HUES64 (cell line): Measurements from ENCODE around the gene CDH4.

ENCODE experiments used
- H3K27ac ChIP-seq: 2 replicates; pipeline ENCODE4 v1.7.0; 2013; ENCODE audit warnings: low read depth, low read length, inconsistent platforms
- H3K27me3 ChIP-seq: 2 replicates; pipeline ENCODE4 v1.6.1; 2013; ENCODE audit warnings: mild to moderate bottlenecking, low read length; ENCODE audit not compliant: insufficient read depth
- H3K36me3 ChIP-seq: 2 replicates; pipeline ENCODE4 v1.6.1; 2013; ENCODE audit warnings: mild to moderate bottlenecking, low read length; ENCODE audit not compliant: insufficient read depth
- H3K4me1 ChIP-seq: 2 replicates; pipeline ENCODE4 v1.6.1; 2013; ENCODE audit warnings: mild to moderate bottlenecking, low read length, moderate library complexity; ENCODE audit not compliant: insufficient read depth
- H3K4me3 ChIP-seq: 2 replicates; pipeline ENCODE4 v1.5.1; 2013; ENCODE audit warnings: mild to moderate bottlenecking, low read length, moderate library complexity
- H3K9ac ChIP-seq: 2 replicates; pipeline ENCODE4 v1.6.1; 2013; ENCODE audit warnings: mild to moderate bottlenecking, low read depth, low read length
- H3K9me3 ChIP-seq: 2 replicates; pipeline ENCODE4 v1.6.1; 2013; ENCODE audit warnings: low read depth, low read length; ENCODE audit not compliant: insufficient read depth
- WGBS: fragments of 150-250, 120-280 bp; methylation state at CpG from one replicate; pipeline ENCODE4 v1.1.7; 2013; ENCODE audit warnings: missing lambda C conversion rate; 5-methylcytosine and 5-hydroxymethylcytosine counted together

The CDH4 gene

GRCh38 chr20:61544910-61545889 is 293.1 kb downstream of the CDH4 start:
- Histone ChIP-seq H3K27ac (no peak overlapping the region), H3K4me1 (no peaks in the 10 kb centered on the region), H3K36me3 (no peaks in the 10 kb centered on the region), H3K27me3 (peaks cover 6% of the 10 kb centered on the region; the same call in 1 of the 2 replicates), H3K4me3 (no peak overlapping the region), H3K9ac (no peak overlapping the region), H3K9me3 (no peaks in the 10 kb centered on the region)
- WGBS, result 94% methylated on average over 35 of the region's 35 CpGs

GRCh38 chr20:61546641-61547040 is 294.6 kb downstream of the CDH4 start:
- H3K27me3 ChIP-seq, result peaks cover 6% of the 10 kb centered on the region; the same call in 1 of the 2 replicates

GRCh38 chr20:61548069-61548468 is 296.0 kb downstream of the CDH4 start:
- 91% methylated on average over 4 of the region's 4 CpGs for WGBS
- no peaks in the 10 kb centered on the region for H3K36me3 ChIP-seq

More at GRCh38 chr20:61546641-61547040, 294.6 kb downstream of the CDH4 start:
- Histone ChIP-seq H3K9ac (no peak overlapping the region), H3K27ac (no peak overlapping the region), H3K4me1 (no peaks in the 10 kb centered on the region), H3K36me3 (no peaks in the 10 kb centered on the region), H3K9me3 (peaks cover 6% of the 10 kb centered on the region), H3K4me3 (no peak overlapping the region)
- WGBS, result 95% methylated on average over 12 of the region's 12 CpGs

GRCh38 chr20:61549865-61550264 is 297.8 kb downstream of the CDH4 start:
- no peak overlapping the region for H3K9ac ChIP-seq
- H3K27ac ChIP-seq, result no peak overlapping the region
- no peak overlapping the region for H3K4me3 ChIP-seq
- H3K9me3 ChIP-seq, result peaks cover 14% of the 10 kb centered on the region
- 94% methylated on average over 2 of the region's 2 CpGs for WGBS
- no peaks in the 10 kb centered on the region for H3K4me1 ChIP-seq
- peaks cover 6% of the 10 kb centered on the region; the same call in 1 of the 2 replicates for H3K27me3 ChIP-seq
- H3K36me3 ChIP-seq, result no peaks in the 10 kb centered on the region

More at GRCh38 chr20:61548069-61548468, 296.0 kb downstream of the CDH4 start:
- Histone ChIP-seq H3K27me3 (peaks cover 6% of the 10 kb centered on the region; the same call in 1 of the 2 replicates), H3K9me3 (peaks cover 14% of the 10 kb centered on the region), H3K9ac (no peak overlapping the region), H3K4me1 (no peaks in the 10 kb centered on the region), H3K27ac (no peak overlapping the region), H3K4me3 (no peak overlapping the region)

DNA sequence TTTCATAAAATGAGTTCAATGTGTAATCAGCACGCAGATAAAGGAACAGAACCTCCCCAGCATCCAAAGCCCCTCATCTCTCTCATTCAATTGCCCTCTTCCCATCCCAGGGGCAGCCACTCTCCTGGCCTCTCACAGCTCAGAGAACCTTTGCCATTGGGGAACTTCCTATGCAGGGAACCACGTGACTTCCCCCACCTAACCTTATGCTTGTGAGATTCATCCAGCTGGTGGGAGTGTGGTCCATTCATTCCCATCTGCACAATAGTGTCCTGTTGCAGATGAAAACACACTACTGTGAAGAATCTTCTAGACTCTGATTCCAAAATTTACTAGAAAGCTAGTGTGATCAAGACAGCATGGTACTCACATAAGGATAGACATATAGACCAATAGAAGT is 299.3 kb downstream of the CDH4 start:
- no peaks in the 10 kb centered on the region for H3K36me3 ChIP-seq
- no peak overlapping the region for H3K27ac ChIP-seq
- H3K9me3 ChIP-seq, result peaks cover 14% of the 10 kb centered on the region
- H3K9ac ChIP-seq, result no peak overlapping the region
- no peak overlapping the region for H3K4me3 ChIP-seq
- no peaks in the 10 kb centered on the region for H3K4me1 ChIP-seq
- WGBS, result 92% methylated on average over 2 of the region's 2 CpGs
- peaks cover 6% of the 10 kb centered on the region; the same call in 1 of the 2 replicates for H3K27me3 ChIP-seq

DNA sequence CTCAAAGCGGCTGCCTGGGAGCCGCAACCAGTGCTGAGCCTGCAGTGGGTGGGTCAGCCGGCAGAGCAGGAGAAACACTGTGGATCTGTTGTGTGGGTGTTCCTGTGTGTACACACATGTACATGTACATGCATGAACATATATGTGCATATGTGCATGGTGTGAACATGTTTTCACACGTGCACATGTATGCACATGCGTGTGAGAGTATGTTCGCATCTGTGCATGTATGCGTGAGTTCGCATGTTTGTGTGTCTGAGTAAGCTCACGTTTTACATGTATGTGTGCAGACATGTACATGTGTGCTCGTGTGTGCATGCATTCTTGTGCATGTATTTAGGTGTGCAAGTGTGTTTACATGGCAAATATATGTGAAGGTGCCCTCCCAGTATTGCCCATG is 302.6 kb downstream of the CDH4 start:
- no peaks in the 10 kb centered on the region for H3K4me1 ChIP-seq
- WGBS, result 95% methylated on average over 10 of the region's 10 CpGs
- no peak overlapping the region for H3K4me3 ChIP-seq
- H3K9me3 ChIP-seq, result peaks cover 14% of the 10 kb centered on the region
- H3K27ac ChIP-seq, result no peak overlapping the region
- H3K9ac ChIP-seq, result no peak overlapping the region
- no peaks in the 10 kb centered on the region for H3K36me3 ChIP-seq
- no peaks in the 10 kb centered on the region for H3K27me3 ChIP-seq

DNA sequence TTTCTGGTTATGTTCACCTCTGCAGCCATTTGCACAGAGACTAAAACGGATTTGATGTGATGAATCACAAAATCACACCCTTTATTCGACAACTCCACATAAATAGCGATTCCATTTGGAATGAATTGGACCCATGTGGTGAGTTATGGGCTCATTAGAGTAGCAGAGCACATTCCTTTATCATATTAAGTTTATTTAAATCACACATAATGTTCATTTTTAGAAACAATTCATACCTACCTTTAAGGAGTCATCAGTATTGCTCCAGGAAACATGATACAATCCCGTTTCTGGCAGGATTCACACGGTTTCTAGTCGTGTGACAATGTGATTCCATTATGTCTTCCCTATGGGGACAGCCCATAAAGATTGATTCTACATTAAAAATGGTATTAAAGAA is 303.5 kb downstream of the CDH4 start:
- no peaks in the 10 kb centered on the region for H3K36me3 ChIP-seq
- peaks cover 14% of the 10 kb centered on the region for H3K9me3 ChIP-seq
- H3K4me3 ChIP-seq, result no peak overlapping the region
- WGBS, result 92% methylated on average over 6 of the region's 6 CpGs
- no peak overlapping the region for H3K27ac ChIP-seq
- no peaks in the 10 kb centered on the region for H3K4me1 ChIP-seq
- H3K9ac ChIP-seq, result no peak overlapping the region
- H3K27me3 ChIP-seq, result no peaks in the 10 kb centered on the region

DNA sequence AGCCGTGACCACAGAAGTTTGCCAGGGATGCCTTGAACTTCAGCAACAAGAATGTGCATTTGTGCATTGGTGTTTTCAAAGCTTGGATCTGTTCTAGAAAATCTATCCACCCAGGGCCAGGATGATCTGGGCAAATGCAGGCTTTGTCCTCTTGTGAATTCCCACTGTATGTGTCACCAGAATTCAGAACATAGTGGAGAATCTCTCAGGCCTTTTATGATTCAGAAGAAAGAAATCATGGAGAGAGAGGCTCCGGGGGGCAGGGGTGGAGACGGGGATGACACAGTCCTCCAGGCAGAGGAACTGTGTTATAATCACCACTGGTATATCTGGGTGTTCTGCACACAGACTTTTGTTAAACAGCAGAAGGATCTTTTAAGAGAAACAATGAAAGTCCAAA is 304.1 kb downstream of the CDH4 start:
- no peak overlapping the region for H3K4me3 ChIP-seq
- peaks cover 13% of the 10 kb centered on the region for H3K9me3 ChIP-seq
- H3K27ac ChIP-seq, result no peak overlapping the region
- no peaks in the 10 kb centered on the region for H3K4me1 ChIP-seq
- H3K27me3 ChIP-seq, result no peaks in the 10 kb centered on the region
- no peak overlapping the region for H3K9ac ChIP-seq
- WGBS, result 90% methylated on average over 3 of the region's 3 CpGs
- no peaks in the 10 kb centered on the region for H3K36me3 ChIP-seq

DNA sequence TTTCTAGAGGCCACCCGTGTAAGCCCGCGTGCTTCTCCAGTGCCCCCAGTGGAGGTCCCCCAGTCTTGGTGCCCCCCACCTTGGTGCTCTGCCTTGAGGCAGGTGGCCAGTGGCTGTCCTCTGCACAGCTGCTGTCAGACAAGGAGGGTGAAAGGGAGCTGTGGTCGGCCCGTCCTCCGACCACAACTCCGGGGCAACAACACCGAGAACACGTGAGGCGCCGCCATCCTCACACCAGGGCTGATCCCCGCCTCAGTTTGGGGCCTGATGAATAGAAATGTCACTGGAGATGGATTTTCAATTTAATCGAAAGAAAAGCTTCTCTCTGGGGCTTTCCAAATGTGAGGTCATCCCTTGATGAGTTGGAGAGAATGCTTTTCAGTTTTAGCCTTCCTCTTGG is 304.6 kb downstream of the CDH4 start:
- Histone ChIP-seq H3K36me3 (no peaks in the 10 kb centered on the region), H3K4me3 (no peak overlapping the region), H3K27me3 (no peaks in the 10 kb centered on the region), H3K27ac (no peak overlapping the region), H3K9ac (no peak overlapping the region), H3K9me3 (peaks cover 8% of the 10 kb centered on the region; the same call in 1 of the 2 replicates), H3K4me1 (no peaks in the 10 kb centered on the region)
- WGBS, result 94% methylated on average over 13 of the region's 13 CpGs

DNA sequence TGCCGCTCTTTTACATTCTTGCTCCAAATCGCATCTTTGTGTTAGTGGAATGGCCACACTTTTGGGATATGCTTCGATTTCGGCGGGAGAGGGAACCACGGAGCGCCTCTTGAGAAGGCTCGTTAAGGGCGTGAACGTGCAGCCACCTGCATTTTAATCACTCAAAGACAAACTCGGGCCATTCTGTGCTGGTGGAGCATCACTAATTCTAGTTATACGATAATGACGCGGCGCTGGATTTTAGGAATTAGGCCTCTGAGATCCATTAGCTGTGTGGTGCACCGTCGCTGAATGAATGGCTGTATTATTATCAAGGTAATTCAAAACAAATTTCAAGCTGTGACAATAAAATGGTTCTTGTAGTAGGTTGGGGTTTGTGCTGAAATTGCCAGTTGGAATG is 305.6 kb downstream of the CDH4 start:
- 95% methylated on average over 17 of the region's 17 CpGs for WGBS
- H3K4me1 ChIP-seq, result no peaks in the 10 kb centered on the region
- no peaks in the 10 kb centered on the region for H3K27me3 ChIP-seq
- no peak overlapping the region for H3K9ac ChIP-seq
- no peaks in the 10 kb centered on the region for H3K9me3 ChIP-seq
- H3K4me3 ChIP-seq, result no peak overlapping the region
- no peaks in the 10 kb centered on the region for H3K36me3 ChIP-seq
- H3K27ac ChIP-seq, result no peak overlapping the region

DNA sequence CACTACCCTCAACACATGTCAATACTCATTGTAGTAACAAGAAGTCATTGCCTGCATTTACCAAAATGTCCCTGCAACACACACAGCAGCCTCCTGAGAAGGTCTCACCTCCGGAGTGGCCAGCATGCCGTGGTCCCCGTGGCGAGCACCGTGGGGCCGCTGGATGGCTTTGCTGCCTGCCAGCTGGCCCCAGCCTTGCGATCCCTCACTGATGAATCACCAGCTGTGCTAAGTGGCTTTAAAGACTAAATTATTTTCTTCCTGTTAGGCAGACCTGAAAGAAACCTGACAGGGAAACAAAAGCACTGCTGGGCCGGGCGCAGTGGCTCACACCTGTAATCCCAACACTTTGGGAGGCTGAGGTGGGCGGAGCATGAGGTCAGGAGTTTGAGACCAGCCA is 306.7 kb downstream of the CDH4 start:
- WGBS, result 79% methylated on average over 10 of the region's 10 CpGs
- H3K36me3 ChIP-seq, result no peaks in the 10 kb centered on the region
- no peak overlapping the region for H3K27ac ChIP-seq
- no peak overlapping the region for H3K9ac ChIP-seq
- no peak overlapping the region for H3K4me3 ChIP-seq
- no peaks in the 10 kb centered on the region for H3K4me1 ChIP-seq
- H3K27me3 ChIP-seq, result no peaks in the 10 kb centered on the region
- no peaks in the 10 kb centered on the region for H3K9me3 ChIP-seq
